IMR-90 (cell line): ENCODE results near the gene DUOX1.

Source experiments
- CEBPB ChIP-seq: IDR thresholded peaks from 2 replicates; pipeline ENCODE4 v1.6.1; 2012; ENCODE audit warnings: low read depth, low read length, improper control_type of control experiment
- CHD1 ChIP-seq: IDR thresholded peaks from 2 replicates; pipeline ENCODE4 v1.6.1; 2012; ENCODE audit warnings: low read depth, low read length, improper control_type of control experiment
- ELK1 ChIP-seq: fragments of 150-350 bp; IDR thresholded peaks from 2 replicates; pipeline ENCODE4 v1.6.1; 2016; ENCODE audit warnings: low read depth, mild to moderate bottlenecking, low read length, moderate library complexity, borderline replicate concordance
- FOS ChIP-seq: fragments of 150-350 bp; IDR thresholded peaks from 2 replicates; pipeline ENCODE4 v1.6.1; 2016; ENCODE audit warnings: low read depth, low read length
- MAFK ChIP-seq: IDR thresholded peaks from 2 replicates; pipeline ENCODE4 v1.6.1; 2012; ENCODE audit warnings: low read depth, low read length, improper control_type of control experiment
- MXI1 ChIP-seq: IDR thresholded peaks from 2 replicates; pipeline ENCODE4 v1.6.1; 2012; ENCODE audit warnings: low read depth, mild to moderate bottlenecking, low read length, moderate library complexity, borderline replicate concordance
- NFE2L2 ChIP-seq: fragments of 150-350 bp; IDR thresholded peaks from 2 replicates; pipeline ENCODE4 v1.6.1; 2016; ENCODE audit warnings: low read depth, mild to moderate bottlenecking, low read length
- POLR2A ChIP-seq: IDR thresholded peaks from 2 replicates; pipeline ENCODE4 v1.6.1; 2012; ENCODE audit warnings: mild to moderate bottlenecking, low read depth, low read length
- RAD21 ChIP-seq: IDR thresholded peaks from 2 replicates; pipeline ENCODE4 v1.6.1; 2012; ENCODE audit warnings: low read length, improper control_type of control experiment
- RCOR1 ChIP-seq: IDR thresholded peaks from 2 replicates; pipeline ENCODE4 v1.6.1; 2012; ENCODE audit warnings: mild to moderate bottlenecking, low read length, improper control_type of control experiment; ENCODE audit not compliant: insufficient replicate concordance
- SMC3 ChIP-seq: fragments of 150-350 bp; IDR thresholded peaks from 2 replicates; pipeline ENCODE4 v1.6.1; 2016; ENCODE audit warnings: low read depth, mild to moderate bottlenecking, antibody characterized with exemption, low read length, moderate library complexity
- USF2 ChIP-seq: fragments of 150-350 bp; IDR thresholded peaks from 2 replicates; pipeline ENCODE4 v1.6.1; 2017; ENCODE audit warnings: mild to moderate bottlenecking, antibody characterized with exemption, low read length, low read depth
- TF ChIP-seq, protein P1 (sequence below): conservative IDR thresholded peaks from 2 replicates; pipeline ENCODE4 v1.5.1; 2012; ENCODE audit warnings: mild to moderate bottlenecking, low read depth, low read length, improper control_type of control experiment

GRCh38 chr15:45137703-45138102 lies 7.9 kb downstream of the DUOX1 start:
- TF ChIP-seq, protein P1, sequence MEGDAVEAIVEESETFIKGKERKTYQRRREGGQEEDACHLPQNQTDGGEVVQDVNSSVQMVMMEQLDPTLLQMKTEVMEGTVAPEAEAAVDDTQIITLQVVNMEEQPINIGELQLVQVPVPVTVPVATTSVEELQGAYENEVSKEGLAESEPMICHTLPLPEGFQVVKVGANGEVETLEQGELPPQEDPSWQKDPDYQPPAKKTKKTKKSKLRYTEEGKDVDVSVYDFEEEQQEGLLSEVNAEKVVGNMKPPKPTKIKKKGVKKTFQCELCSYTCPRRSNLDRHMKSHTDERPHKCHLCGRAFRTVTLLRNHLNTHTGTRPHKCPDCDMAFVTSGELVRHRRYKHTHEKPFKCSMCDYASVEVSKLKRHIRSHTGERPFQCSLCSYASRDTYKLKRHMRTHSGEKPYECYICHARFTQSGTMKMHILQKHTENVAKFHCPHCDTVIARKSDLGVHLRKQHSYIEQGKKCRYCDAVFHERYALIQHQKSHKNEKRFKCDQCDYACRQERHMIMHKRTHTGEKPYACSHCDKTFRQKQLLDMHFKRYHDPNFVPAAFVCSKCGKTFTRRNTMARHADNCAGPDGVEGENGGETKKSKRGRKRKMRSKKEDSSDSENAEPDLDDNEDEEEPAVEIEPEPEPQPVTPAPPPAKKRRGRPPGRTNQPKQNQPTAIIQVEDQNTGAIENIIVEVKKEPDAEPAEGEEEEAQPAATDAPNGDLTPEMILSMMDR = no peak
- TF ChIP-seq RCOR1 = no peak
- no peak for TF ChIP-seq NFE2L2
- no peak for TF ChIP-seq POLR2A
- no peak for TF ChIP-seq FOS
- no peak for TF ChIP-seq ELK1
- no peak for TF ChIP-seq SMC3
- TF ChIP-seq MXI1 = no peak
- no peak for TF ChIP-seq USF2
- TF ChIP-seq CHD1 = no peak
- no peak for TF ChIP-seq MAFK
- no peak for TF ChIP-seq CEBPB
- TF ChIP-seq RAD21 = no peak
